HFF-Myc (cell line): ENCODE measurements around the gene CORO7.

Source experiments
- DNase-seq: peaks from one replicate; pipeline ENCODE4 v3.0.0-alpha.2; 2011; ENCODE audit warnings: low read depth; ENCODE audit errors: extremely low read depth
- H3K4me3 ChIP-seq: replicated peaks from 2 replicates; pipeline ENCODE4 v1.5.1; 2011; ENCODE audit warnings: low read depth, mild to moderate bottlenecking, control low read depth, low read length
- CTCF ChIP-seq: IDR thresholded peaks from 2 replicates; pipeline ENCODE4 v1.5.1; 2012; ENCODE audit warnings: mild to moderate bottlenecking, low read depth, low read length, control low read depth; ENCODE audit errors: missing control alignments

Gene CORO7

DNA sequence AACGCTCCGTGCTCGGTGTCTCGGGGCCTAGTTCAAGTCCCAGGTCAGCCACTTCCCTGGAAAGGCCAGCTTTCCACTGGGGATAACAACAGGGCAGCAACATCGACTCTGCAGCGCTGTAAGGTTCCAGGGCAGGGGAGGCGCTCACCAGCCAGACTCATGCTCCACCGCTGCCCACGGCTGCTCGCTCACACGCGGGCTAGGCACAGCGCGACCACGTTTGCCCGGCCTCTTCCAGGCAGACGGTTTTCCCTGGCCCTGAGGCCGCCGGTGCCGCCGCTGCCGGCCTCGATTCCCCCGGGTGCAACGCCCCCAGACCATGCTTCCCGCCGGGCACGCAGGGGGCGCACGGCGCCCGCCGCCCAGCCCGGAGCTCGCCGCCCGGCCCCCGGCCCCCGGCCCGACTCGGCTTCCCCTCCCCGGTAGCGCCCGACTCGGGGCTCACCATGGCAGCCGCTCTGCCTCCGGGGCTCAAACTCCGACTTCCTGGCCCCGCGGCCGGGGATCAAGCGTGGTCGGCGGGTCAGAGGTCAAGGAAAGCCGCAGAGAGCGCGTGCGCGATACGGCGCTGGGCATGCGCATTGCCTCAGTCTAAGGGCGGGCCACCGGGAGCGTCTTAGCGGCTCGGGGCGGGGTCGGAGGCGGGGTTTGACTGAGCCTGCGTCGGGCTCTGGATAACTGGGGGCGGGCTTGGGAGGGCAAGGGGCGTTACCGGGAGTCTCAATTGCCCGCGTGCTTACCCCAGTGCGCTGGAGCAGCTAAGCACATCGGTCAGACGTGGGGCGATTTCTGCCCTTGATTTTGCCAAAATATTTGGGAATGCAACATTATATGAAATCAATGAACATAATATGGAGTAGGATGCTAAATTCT, 65.4 kb downstream of the CORO7 start, which contains the start of gene PAM16:
PAM16 (minus strand) TSS at position 535 of the 873 bp plus-strand sequence; CDS start at position 448, 87 bp downstream.
- DNase-seq, result peak; percentile 77
- no peak for TF ChIP-seq CTCF
- peak within 1 kb of the TSS; percentile 74 for H3K4me3 ChIP-seq

DNA sequence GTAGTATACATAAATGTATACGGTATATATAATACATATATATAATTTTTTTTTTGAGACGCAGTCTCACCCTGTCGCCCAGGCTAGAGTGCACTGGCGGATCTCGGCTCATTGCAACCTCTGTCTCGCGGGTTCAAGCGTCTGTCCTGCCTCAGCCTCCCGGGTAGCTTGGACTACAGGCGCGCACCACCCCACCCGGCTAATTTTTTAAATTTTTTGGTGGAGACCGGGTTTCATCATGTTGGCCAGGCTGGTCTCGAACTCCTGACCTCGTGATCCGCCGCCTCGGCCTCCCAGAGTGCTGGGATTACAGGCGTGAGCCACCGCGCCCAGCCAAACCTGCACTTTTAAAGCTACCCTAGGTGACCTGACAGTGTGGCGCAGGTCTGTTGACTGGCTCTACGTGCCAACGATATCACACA, 66.0 kb downstream of the CORO7 start:
- peak overlapping the region; percentile 74 for H3K4me3 ChIP-seq
- no peak for TF ChIP-seq CTCF
- no peak for DNase-seq

- peak overlapping the region; percentile 74 for H3K4me3 ChIP-seq
- TF ChIP-seq CTCF, result no peak
- DNase-seq, result no peak
Observed at GRCh38 chr16:4349332-4349731, 67.1 kb downstream of the CORO7 start.

- no peak for TF ChIP-seq CTCF
- DNase-seq, result no peak
- H3K4me3 ChIP-seq, result no peak overlapping the region
Observed at GRCh38 chr16:4347765-4348509, 68.5 kb downstream of the CORO7 start.

- H3K4me3 ChIP-seq, result no peak overlapping the region
- no peak for TF ChIP-seq CTCF
Observed at GRCh38 chr16:4347010-4347409, 69.4 kb downstream of the CORO7 start.

DNA sequence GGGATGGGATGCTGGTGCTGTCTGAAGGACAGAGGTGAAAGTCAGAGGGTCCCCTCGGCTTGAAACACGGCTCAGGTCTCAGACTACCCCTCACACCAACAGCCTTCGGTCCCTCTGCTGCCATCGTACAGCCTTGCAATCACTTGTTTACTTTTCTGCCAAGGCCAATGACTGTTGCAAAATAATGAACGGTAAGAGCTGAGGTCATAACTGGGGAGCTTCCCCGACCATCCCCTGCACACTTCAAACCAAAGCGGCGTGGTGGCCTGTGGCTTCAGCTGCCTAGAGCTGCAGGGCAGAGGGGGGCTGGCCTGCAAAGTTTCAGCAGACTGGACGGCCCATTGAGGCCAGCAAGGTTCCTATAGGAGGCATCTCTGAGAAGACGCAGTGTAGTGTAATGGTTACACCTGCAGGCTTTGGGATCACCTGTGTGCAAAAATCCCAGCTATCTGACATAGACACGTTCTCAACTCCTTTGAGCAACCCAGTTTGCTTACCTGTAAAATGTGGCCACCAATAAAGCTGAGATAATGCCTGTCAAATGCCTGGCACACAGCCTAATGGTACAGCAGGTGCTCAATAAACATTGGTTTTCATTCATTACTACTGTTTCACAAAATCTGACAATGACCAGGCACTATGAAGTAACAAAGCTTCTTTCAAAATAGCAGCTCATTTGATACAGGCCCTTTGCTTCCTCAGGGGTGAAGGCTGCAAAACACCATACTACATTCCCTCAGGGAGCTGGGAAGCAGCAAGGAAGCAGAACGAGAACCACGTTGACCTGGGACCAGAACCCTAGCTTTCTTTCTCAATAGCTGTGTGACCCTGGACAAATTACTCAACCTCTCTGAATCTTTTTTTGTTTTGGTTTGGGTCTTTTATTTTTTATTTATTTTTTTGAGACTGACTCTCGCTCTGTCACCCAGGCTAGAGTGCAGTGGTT, 70.3 kb downstream of the CORO7 start:
- H3K4me3 ChIP-seq, result no peak overlapping the region
- TF ChIP-seq CTCF, result no peak
- no peak for DNase-seq

More at GRCh38 chr16:4347010-4347409, 69.4 kb downstream of the CORO7 start:
- no peak for DNase-seq
